ENCODE measurements around the gene CADM1.

GRCh38 chr11:115183136-115183535 is 321.1 kb downstream of the CADM1 start:
- TF ChIP-seq CTCF (IDR thresholded peaks at IDR 0.05) (no peak), POLR2A (IDR thresholded peaks at IDR 0.05) (no peak), EP300 (IDR thresholded peaks at IDR 0.05) (no peak)
